HG03025 (cell line): Measurements from ENCODE around the gene OR2A14.
"Not testable (repeated sequence)": the region's sequence is repeated elsewhere in the genome, so short reads cannot be mapped to it uniquely, and the experiment has no call there.

ENCODE experiments used
- ATAC-seq: cut with Tn5 transposase; IDR thresholded peaks from one replicate; pipeline ENCODE4 v1.9.1; 2021; ENCODE audit warnings: mild to moderate bottlenecking, moderate library complexity; ENCODE audit not compliant: unreplicated experiment, low FRiP score

Gene OR2A14, protein sequence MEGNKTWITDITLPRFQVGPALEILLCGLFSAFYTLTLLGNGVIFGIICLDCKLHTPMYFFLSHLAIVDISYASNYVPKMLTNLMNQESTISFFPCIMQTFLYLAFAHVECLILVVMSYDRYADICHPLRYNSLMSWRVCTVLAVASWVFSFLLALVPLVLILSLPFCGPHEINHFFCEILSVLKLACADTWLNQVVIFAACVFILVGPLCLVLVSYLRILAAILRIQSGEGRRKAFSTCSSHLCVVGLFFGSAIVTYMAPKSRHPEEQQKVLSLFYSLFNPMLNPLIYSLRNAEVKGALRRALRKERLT

DNA sequence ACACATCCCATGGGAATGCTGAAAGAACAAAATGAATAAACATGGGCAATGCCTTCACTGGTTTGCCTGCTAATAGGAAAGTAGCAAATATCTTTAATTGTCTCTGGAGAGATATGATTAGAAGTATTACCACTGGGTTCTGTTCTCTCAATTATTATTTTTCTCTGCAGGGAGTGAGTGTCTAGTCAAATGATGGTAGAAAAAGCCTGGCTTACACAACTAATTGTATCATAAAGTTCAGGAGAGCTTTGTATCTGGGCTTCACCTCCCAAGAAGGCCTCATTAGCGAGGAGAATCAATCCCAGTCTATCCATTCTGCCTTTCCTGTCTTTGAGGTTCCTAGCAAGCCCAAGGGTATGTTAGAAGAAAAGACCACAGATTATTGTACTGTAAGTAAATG, at the start of gene OR2A14:
TSS of gene OR2A14 (plus strand) at position 301 of the 400 bp plus-strand sequence. CDS start 5,937 bp downstream, outside the sequence.
- no peak for ATAC-seq

DNA sequence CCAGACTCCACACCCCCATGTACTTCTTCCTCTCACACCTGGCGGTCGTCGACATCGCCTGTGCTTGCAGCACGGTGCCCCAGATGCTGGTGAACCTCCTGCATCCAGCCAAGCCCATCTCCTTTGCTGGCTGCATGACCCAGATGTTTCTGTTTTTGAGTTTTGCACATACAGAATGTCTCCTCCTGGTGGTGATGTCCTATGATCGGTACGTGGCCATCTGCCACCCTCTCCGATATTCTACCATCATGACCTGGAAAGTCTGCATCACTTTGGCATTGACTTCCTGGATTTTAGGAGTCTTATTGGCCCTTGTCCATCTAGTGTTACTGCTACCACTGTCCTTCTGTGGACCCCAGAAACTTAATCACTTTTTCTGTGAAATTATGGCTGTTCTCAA, 48.6 kb upstream of the OR2A14 start:
- ATAC-seq: no peak

DNA sequence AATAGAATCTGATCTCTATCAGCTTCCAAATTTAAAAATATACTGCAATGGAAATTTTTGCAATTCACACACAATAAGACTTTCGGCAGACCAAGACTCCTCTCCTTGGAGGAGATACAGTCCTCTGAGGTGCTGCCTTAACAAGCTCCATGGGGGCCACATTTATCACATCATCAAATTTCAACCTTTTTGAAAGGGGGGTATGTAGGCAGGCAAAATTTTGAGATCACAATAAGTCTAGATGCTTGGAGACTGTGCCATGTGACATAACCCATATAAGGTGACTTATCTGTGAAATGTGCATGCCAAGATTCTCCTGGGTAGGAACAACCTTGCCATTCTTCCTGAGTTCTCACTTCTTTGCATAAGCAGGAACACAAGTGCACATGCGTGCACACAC, 37.0 kb upstream of the OR2A14 start, which contains the start of gene OR2A12:
TSS of gene OR2A12 (plus strand) at position 301 of the 400 bp plus-strand sequence. CDS start 8,830 bp downstream, outside the sequence.
- no peak for ATAC-seq

DNA sequence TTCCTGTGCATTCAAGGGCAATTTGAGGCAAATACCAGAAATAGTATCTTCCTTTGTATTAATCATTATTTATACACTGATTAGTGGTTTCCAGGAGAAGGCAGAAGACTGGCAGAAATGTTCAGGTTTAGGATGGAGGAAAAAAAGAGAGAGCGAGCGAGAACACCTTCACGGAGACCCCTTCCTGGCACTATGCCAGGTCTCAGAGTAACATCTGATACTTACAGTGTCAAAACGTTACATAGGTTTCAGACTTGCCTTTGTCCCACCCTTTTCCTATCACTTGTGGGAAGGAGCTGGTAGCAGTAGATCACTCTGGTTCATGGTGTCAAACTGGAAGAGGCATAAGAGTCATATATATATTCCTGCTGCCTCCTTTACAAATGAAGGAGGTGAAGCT, 36.2 kb upstream of the OR2A14 start:
- ATAC-seq: no peak

DNA sequence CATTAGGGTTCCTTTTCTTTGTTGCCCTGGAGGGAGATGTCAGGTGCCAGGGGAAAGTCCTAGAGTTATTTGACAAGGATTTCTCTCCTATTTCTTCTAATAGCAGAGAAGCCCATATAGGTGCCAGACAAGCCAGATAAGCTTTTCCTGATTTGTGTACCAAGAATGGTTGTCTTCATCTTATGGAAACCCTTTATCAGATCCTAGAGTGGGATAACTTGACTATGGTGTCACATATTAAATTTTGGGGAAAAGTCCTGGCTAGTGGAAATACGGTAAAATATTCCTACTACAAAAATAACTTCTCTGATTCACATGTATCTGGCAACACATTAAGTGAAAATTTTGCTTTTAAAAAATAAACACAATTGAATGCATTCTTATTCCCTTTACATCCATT, 35.7 kb upstream of the OR2A14 start:
- no peak for ATAC-seq

DNA sequence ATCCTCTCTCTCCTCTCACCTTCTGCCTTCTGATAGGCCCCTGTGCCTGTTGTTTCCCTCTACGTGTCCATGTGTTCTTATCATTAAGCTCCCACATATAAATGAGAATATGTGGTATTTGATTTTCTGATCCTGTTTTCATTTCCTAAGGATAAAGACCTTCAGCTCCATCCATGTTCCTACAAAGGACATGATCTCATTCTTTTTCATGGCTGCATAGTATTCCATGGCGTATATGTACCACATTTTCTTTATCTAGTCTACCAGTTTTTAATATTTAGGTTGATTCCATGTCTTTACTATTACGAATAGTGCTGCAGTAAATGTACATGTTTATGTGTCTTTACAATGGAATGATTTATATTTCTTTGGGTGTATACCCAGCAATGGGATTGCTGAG, 32.3 kb upstream of the OR2A14 start:
- no peak for ATAC-seq

DNA sequence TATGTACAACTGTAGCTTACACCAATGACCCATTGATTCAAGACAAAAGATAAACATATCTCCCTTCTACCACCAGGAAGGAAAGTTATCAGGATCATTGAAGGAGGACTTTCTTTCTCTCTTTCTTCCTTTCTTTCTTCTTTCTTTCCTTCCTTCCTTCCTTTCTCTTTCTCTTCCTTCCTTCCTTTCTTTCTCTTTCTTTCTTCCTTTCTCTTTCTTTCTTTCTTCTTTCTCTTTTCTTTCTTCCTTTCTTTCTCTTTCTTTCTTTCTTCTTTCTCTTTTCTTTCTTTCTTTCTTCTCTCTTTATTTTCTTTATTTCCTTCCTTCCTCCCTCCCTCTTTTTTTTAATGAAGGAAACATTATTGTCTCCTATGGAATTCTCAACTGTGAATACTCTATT, 24.2 kb upstream of the OR2A14 start:
- no peak for ATAC-seq

DNA sequence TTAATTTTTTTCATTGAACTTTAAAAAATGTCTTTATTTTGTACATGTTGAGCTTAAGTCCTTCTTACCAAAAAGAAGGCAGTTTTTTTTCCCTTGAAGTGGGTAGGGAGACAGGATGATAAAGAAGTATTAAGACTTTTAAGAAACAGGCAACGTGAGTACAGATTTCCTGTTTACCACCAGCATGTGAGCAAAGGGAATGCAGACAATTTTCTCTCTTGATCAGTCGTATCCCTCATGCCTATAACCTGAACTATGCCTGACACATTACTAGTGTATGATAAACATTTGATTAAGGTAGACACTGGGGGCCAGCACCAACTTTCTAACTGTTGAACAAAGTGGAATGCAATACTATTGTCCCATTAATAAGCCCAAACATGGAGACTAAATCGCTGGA, 22.4 kb upstream of the OR2A14 start:
- no peak for ATAC-seq

DNA sequence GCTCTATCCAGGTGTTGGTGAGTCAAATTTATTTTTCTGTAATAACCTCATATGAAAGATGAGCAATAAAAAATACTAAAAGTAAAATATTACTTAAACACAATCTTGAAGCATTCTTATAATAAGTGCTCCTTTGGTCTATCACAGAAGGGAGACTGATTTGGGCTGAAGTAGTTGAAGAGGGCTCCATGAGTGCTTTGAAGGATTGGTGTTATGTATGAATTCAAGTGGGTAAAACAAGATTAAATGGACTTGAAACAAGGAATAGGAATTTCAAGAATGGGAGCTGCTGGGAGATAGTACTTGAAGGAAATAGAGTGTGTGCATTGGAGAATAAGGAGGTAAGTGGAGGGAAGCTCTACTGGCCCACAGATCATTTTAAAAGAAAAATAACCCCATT, 20.9 kb upstream of the OR2A14 start:
- ATAC-seq: no peak

DNA sequence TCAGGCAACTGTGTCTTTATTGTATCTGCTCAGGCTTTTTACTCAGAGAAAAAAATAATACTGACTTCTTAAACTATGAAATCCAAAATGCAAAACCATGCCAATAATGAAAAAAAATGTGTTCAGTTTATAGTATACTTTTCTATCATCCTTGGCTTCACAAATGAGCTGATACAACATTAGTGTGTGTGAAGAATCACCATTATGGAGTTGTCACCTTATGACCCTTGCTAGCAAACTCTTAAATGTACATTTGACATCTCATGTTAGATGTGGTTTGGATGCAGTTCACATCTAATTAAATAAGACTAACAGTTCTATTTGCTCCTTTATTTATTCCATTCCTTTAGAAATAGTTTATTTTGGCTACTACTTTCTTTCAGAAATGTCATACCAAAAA, 17.8 kb upstream of the OR2A14 start:
- ATAC-seq: no peak

DNA sequence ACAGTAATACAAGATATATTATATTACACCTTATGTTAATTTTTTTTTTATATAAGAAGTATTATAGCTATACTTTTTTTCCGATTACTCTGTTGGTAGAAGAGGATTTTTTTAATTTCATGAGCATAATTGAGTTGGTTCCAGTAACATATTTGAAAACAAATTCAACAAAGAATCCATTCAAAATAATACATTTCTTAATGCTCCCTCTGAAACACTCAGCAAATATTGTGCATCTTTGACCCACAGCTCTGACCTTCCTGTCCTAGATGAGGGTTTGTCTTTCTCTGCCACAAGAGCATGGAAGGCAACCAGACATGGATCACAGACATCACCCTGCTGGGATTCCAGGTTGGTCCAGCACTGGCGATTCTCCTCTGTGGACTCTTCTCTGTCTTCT, 13.7 kb upstream of the OR2A14 start, which contains the start of gene OR2A2:
TSS of gene OR2A2 (plus strand) at position 301 of the 400 bp plus-strand sequence. CDS start at position 301, 0 bp downstream.
- ATAC-seq: no peak

DNA sequence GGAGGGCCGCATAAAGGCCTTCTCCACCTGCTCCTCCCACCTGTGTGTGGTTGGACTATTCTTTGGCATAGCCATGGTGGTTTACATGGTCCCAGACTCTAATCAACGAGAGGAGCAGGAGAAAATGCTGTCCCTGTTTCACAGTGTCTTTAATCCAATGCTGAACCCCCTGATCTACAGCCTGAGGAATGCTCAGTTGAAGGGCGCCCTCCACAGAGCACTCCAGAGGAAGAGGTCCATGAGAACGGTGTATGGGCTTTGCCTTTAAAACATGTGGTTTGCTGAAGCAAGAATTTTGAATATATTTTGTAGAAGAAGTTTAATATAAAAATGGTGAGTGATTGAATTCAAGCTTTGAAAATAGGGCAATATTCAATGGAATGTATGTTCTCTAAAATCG, 12.7 kb upstream of the OR2A14 start:
- ATAC-seq: no peak

DNA sequence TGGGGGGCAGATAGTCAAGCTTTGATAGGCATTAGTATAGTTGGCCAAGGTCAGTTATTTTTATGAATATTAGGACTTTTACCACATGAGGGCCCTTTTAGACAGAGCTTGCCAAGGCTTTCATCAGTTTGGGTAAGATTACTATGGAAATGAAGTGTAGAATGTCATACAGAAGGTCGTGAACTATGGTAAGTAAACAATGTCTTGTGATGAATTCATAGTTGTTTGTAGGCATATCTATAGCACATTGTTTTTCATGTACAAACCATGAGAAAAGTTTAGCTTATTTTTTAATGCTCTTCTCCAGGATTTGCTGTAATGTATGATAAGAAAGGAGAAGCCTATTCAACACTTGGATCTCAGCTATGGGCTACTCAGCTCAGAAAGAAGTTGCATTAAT, 9.3 kb upstream of the OR2A14 start:
- no peak for ATAC-seq

DNA sequence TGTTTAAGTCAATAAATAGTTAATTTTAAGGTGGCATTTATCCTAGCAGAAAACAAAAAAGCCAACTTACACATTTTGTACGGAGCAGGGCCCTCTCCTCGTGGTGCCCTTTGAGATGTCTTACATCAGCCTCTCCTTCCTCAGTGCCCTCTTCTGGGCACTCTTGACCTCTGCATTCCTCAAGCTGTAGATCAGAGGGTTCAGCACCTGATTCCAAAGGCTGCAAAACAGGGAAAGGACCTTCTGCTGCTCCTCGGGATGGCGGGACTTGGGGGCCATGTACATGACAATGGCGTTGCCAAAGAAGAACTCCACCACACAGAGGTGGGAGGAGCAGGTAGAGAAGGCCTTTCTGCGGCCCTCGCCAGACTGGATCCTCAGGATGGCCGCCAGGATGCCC, 4.6 kb upstream of the OR2A14 start:
- ATAC-seq: no peak

DNA sequence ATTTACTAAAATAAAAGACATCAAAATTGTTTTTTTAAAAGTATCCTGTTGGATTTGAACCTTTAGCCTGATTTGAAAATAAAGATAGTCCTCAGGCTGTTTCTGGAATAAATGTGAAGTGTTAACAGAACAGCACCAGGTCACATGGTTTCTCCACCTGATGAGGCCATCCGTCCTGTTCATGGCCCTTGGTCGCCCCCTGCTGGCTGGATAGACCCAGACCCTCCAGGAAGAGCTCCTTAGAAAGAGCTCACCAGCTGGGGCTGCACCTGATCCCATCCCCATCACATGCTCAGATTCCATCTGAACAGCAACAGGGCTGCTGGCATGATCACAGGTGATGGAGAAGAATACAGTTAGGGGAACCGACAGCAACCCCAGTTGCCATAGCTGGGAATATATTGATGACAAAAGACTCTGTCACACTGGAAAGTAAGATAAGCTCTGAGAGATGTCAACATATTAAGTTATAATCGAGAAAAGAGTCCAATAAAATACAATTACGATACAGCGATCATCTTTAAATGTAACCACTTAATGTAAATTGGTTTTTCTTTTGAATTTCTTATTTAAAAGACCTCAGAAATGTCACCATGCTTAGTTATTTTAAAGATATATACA, 4.8 kb downstream of the OR2A14 start:
- peak; percentile 99 for ATAC-seq

DNA sequence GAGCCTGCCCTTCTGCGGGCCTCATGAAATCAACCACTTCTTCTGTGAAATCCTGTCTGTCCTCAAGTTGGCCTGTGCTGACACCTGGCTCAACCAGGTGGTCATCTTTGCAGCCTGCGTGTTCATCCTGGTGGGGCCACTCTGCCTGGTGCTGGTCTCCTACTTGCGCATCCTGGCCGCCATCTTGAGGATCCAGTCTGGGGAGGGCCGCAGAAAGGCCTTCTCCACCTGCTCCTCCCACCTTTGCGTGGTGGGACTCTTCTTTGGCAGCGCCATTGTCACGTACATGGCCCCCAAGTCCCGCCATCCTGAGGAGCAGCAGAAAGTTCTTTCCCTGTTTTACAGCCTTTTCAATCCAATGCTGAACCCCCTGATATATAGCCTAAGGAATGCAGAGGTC, 6.6 kb downstream of the OR2A14 start:
- ATAC-seq: not testable (repeated sequence)

DNA sequence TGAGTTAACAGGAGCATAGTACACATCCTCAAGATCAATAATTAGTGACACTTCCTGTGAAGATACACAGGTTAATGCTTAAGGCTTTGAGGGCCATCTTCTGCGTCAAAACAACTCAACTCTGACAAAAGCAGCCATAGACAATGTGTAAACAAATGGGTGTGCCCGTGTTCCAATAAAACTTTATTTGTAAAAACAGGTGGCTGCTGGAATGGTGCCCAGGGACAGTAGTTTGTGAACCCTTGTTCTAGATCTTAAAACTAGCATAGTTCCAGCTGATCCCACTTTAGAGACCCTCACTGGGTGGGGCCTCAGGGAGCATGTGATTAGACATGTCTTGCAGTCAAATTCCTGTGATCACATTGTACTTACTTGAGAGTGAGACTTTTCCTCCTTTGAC, 7.8 kb downstream of the OR2A14 start:
- no peak for ATAC-seq

DNA sequence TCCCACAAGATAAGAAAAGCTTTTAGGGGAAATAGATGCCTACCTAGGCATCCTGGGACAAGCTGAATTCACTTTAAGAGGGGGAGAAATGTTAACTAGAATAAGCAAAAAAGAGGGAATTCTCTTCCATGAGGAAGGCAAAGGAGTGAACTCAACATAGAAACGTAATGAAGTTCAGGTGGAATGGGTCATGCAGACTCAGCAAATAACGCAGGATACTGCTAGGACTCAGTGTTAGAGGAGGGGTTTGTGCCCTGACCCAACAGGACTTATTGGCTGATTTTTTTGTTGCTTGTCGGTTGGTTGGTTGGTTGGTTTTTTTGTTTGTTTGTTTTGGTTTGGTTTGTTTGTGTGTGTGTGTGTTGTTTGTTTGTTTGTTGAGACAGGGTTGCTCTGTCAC, 9.3 kb downstream of the OR2A14 start:
- no peak for ATAC-seq

DNA sequence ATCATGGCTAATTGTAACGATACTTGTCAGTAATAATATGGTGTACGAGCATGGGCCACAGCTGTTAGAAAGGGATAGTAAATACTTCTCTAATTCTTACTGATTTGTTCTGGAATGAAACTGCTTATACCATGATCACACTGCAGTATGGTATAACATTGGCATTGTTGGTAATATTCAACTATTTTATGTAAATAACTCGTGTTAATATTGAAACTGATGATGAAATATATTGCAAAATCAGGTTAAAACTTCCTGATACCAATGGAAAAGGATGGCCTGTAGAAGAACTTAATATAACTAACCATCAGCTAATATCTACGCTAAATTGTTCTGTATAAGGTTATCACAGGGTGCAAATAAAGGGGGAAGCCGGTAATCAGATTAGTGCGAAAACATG, 10.3 kb downstream of the OR2A14 start:
- ATAC-seq: no peak

DNA sequence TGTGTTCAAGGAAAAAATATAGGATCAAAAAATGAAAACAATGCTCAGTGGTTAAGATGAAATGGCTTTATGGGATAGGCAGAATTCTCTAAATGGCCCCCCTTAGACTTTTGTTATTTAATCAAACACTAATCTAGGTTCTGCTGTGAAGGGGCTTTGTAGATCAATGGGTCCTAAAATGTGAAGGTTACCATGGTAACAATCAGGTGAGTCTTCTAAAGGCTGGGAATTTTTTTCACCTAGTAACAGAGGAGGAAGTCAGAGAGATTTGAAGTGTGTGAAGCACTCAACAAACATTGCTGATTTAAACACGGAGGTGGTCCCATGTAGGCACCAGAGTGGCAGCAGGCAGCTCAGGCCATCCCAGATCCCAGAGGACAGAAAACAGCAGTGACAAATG, 11.1 kb downstream of the OR2A14 start:
- no peak for ATAC-seq

DNA sequence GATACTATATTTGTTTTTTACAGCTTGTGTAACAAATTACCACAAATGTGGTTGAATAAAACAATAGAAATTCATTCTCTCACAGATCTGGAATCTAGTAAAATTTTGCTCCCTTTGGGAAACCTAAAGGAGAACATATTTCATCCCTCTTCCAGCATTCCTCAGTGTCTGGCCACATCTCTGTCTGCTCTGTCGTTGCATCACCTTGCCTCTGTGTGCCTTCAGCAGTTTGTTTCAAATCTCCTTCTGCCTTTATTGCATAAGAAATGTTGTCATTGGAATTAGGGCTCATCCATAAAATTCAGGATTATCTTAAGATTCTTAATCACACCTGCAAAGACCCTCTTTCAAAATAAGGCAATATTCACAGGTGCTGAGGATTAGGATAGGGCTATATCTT, 14.5 kb downstream of the OR2A14 start:
- ATAC-seq: no peak

DNA sequence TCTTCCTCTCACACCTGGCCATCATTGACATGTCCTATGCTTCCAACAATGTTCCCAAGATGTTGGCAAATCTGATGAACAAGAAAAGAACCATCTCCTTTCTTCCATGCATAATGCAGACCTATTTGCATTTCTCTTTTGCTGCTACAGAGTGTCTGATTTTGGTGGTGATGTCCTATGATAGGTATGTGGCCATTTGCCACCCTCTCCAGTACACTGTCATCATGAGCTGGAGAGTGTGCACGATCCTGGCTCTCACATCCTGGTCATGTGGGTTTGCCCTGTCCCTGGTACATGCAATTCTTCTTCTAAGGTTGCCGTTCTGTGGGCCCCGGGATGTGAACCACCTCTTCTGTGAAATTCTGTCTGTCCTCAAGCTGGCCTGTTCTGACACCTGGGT, 19.2 kb downstream of the OR2A14 start:
- ATAC-seq: no peak
